Glomerular visceral epithelial cell (primary cell): ENCODE data around the gene PLXNA2.

Experiments
- DNase-seq: peaks from one replicate; pipeline ENCODE4 v3.0.0-alpha.2; 2016; ENCODE audit errors: extremely low spot score

PLXNA2 gene

GRCh38 chr1:208179263-208179816 lies 64.8 kb downstream of the PLXNA2 start:
- no peak for DNase-seq

- DNase-seq, result no peak
Observed at GRCh38 chr1:208178091-208178529, 66.1 kb downstream of the PLXNA2 start.

- no peak for DNase-seq
Observed at GRCh38 chr1:208177656-208178055, 66.5 kb downstream of the PLXNA2 start.

GRCh38 chr1:208176649-208177048 lies 67.5 kb downstream of the PLXNA2 start:
- DNase-seq, result no peak

GRCh38 chr1:208175508-208175895 lies 68.7 kb downstream of the PLXNA2 start:
- no peak for DNase-seq

GRCh38 chr1:208174731-208175507 lies 69.3 kb downstream of the PLXNA2 start:
- peak; percentile 46 for DNase-seq

GRCh38 chr1:208174200-208174599 lies 70.0 kb downstream of the PLXNA2 start:
- no peak for DNase-seq

- no peak for DNase-seq
Observed at GRCh38 chr1:208173749-208174148, 70.4 kb downstream of the PLXNA2 start.

- DNase-seq, result peak; percentile 38
Observed at GRCh38 chr1:208172423-208173145, 71.6 kb downstream of the PLXNA2 start.

GRCh38 chr1:208171616-208172422 lies 72.4 kb downstream of the PLXNA2 start:
- no peak for DNase-seq

- DNase-seq, result peak; percentile 65
Observed at GRCh38 chr1:208170252-208170651, 73.9 kb downstream of the PLXNA2 start.

- no peak for DNase-seq
Observed at GRCh38 chr1:208169081-208169879, 74.9 kb downstream of the PLXNA2 start.

- DNase-seq, result no peak
Observed at GRCh38 chr1:208167261-208167869, 76.8 kb downstream of the PLXNA2 start.

GRCh38 chr1:208166340-208167138 lies 77.6 kb downstream of the PLXNA2 start:
- no peak for DNase-seq

- no peak for DNase-seq
Observed at GRCh38 chr1:208165659-208166058, 78.5 kb downstream of the PLXNA2 start.

GRCh38 chr1:208164609-208165008 lies 79.6 kb downstream of the PLXNA2 start:
- DNase-seq, result no peak

GRCh38 chr1:208163539-208163938 lies 80.6 kb downstream of the PLXNA2 start:
- no peak for DNase-seq

GRCh38 chr1:208162903-208163302 lies 81.3 kb downstream of the PLXNA2 start:
- DNase-seq, result no peak

GRCh38 chr1:208161656-208162375 lies 82.4 kb downstream of the PLXNA2 start:
- DNase-seq, result peak; percentile 21
